Ovary (tissue), 3 donors: Measurements from ENCODE around the gene GOLGB1.

ENCODE experiments used
- EP300 ChIP-seq: sonication (generic); formaldehyde crosslinking; IDR thresholded peaks from one replicate; pipeline ENCODE4 v1.6.1; 2017; ENCODE audit warnings: antibody characterized with exemption
- POLR2A ChIP-seq: fragments of 450-650 bp; IDR thresholded peaks from one replicate; pipeline ENCODE4 v1.6.1; 2017; ENCODE audit warnings: antibody characterized with exemption, mild to moderate bottlenecking, moderate library complexity
- TF ChIP-seq, protein P1 (sequence below), 3 donors: fragments of 450-650 bp in 2 of 3; fragments of 200-600 bp in 1 of 3; IDR thresholded peaks; one replicate each; pipeline versions ENCODE4 v1.5.1 to v1.8.0; 2016 to 2022; ENCODE audit warnings: antibody characterized with exemption in 3 of 3, mild to moderate bottlenecking in 1 of 3
- donor health status: DM: no; HTN: no; CAD: no.

DNA sequence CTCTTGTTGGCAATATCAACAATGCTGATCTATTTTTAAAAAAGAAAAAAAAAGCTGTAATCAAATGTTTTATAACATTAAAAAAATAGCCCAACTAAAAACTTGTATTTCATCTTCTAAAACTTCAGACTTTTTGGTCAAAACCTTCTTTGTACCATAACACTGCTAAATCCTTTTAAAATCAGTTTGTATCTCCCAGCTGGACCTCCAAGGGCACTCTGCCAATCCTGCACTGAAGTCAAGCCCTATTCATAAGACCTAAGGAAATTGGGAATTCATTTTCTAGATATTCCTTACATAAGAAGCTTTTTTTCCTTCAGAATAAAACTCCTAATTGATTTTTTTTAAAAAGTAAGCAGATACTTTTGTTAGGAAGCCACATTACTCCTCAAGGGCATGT lies 50.6 kb downstream of the GOLGB1 start:
- TF ChIP-seq EP300 (no peak), POLR2A (no peak)
- TF ChIP-seq, protein P1, sequence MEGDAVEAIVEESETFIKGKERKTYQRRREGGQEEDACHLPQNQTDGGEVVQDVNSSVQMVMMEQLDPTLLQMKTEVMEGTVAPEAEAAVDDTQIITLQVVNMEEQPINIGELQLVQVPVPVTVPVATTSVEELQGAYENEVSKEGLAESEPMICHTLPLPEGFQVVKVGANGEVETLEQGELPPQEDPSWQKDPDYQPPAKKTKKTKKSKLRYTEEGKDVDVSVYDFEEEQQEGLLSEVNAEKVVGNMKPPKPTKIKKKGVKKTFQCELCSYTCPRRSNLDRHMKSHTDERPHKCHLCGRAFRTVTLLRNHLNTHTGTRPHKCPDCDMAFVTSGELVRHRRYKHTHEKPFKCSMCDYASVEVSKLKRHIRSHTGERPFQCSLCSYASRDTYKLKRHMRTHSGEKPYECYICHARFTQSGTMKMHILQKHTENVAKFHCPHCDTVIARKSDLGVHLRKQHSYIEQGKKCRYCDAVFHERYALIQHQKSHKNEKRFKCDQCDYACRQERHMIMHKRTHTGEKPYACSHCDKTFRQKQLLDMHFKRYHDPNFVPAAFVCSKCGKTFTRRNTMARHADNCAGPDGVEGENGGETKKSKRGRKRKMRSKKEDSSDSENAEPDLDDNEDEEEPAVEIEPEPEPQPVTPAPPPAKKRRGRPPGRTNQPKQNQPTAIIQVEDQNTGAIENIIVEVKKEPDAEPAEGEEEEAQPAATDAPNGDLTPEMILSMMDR (IDR thresholded peaks at IDR 0.05), result no peak
